Activated CD8-positive, alpha-beta memory T cell treated with anti-CD3 and anti-CD28 coated beads for 24 hours (primary cell): ENCODE data around the gene C2orf42.
"Not testable (repeated sequence)": the region's sequence is repeated elsewhere in the genome, so short reads cannot be mapped to it uniquely, and the experiment has no call there.

ENCODE experiments used
- DNase-seq: peaks from one replicate; pipeline ENCODE4 v3.0.0-alpha.2; 2020

The C2orf42 gene

GRCh38 chr2:70102323-70102905 lies 88.4 kb downstream of the C2orf42 start:
- DNase-seq = not testable (repeated sequence)

GRCh38 chr2:70101686-70102085 lies 89.1 kb downstream of the C2orf42 start:
- DNase-seq = not testable (repeated sequence)

- DNase-seq = no peak
Observed at GRCh38 chr2:70101174-70101573, 89.6 kb downstream of the C2orf42 start.
